HG03045 (cell line): ENCODE results near the gene ADAM22.

ENCODE experiments used
- ATAC-seq: cut with Tn5 transposase; IDR thresholded peaks from one replicate; pipeline ENCODE4 v1.9.1; 2021; ENCODE audit warnings: mild to moderate bottlenecking, moderate library complexity; ENCODE audit not compliant: unreplicated experiment

Gene ADAM22

GRCh38 chr7:88037050-88037449 is 103.0 kb downstream of the ADAM22 start:
- ATAC-seq, result no peak

- no peak for ATAC-seq
Measured at GRCh38 chr7:88040694-88041093, 106.6 kb downstream of the ADAM22 start.

- no peak for ATAC-seq
Measured at GRCh38 chr7:88041583-88041982, 107.5 kb downstream of the ADAM22 start.

GRCh38 chr7:88042157-88042556 is 108.1 kb downstream of the ADAM22 start:
- ATAC-seq, result no peak

GRCh38 chr7:88042803-88043202 is 108.8 kb downstream of the ADAM22 start:
- ATAC-seq, result no peak

- no peak for ATAC-seq
Measured at GRCh38 chr7:88044069-88044468, 110.0 kb downstream of the ADAM22 start.

- ATAC-seq, result no peak
Measured at GRCh38 chr7:88046839-88047573, 113.0 kb downstream of the ADAM22 start.

GRCh38 chr7:88057655-88058054 is 123.6 kb downstream of the ADAM22 start:
- no peak for ATAC-seq

GRCh38 chr7:88062238-88062637 is 128.2 kb downstream of the ADAM22 start:
- no peak for ATAC-seq

- no peak for ATAC-seq
Measured at GRCh38 chr7:88069093-88069492, 135.0 kb downstream of the ADAM22 start.

GRCh38 chr7:88071994-88072714 is 138.1 kb downstream of the ADAM22 start:
- ATAC-seq, result peak; percentile 86

GRCh38 chr7:88072715-88073055 is 138.6 kb downstream of the ADAM22 start:
- peak; percentile 30 for ATAC-seq

GRCh38 chr7:88073626-88074025 is 139.6 kb downstream of the ADAM22 start:
- ATAC-seq, result no peak

- no peak for ATAC-seq
Measured at GRCh38 chr7:88075216-88075615, 141.2 kb downstream of the ADAM22 start.

- ATAC-seq, result no peak
Measured at GRCh38 chr7:88083883-88084282, 149.8 kb downstream of the ADAM22 start.

- ATAC-seq, result no peak
Measured at GRCh38 chr7:88089561-88089960, 155.5 kb downstream of the ADAM22 start.

- no peak for ATAC-seq
Measured at GRCh38 chr7:88090240-88090639, 156.2 kb downstream of the ADAM22 start.

GRCh38 chr7:88090671-88091070 is 156.6 kb downstream of the ADAM22 start:
- ATAC-seq, result no peak

- ATAC-seq, result no peak
Measured at GRCh38 chr7:88091988-88092675, 158.1 kb downstream of the ADAM22 start.

- no peak for ATAC-seq
Measured at GRCh38 chr7:88092676-88092999, 158.6 kb downstream of the ADAM22 start.

GRCh38 chr7:88101769-88102168 is 167.7 kb downstream of the ADAM22 start:
- no peak for ATAC-seq

- no peak for ATAC-seq
Measured at GRCh38 chr7:88102675-88103074, 168.6 kb downstream of the ADAM22 start.
